ENCODE data around the gene MMUT. TPM values are rescaled to one million over a fixed set of nuclear protein-coding genes. Genes with fewer than 3 reads are reported as not detected.

The MMUT gene
- total RNA-seq, 2 experiments from 2014 or later: 6.4 to 7.2 TPM

- Histone ChIP-seq H3K9me3 (ENCODE audit: control insufficient read depth in 1 of 2, insufficient read depth in 1 of 2, low read length in 2 of 2) (no peaks in the 10 kb centered on the region), H3K27me3 (ENCODE audit: control insufficient read depth in 1 of 2, insufficient read depth in 2 of 2, low read length in 2 of 2) (no peaks in the 10 kb centered on the region), H3K4me1 (ENCODE audit: insufficient read depth, low read length) (no peaks in the 10 kb centered on the region), H3K4me3 (ENCODE audit: low read length) (no peak overlapping the region), H3K27ac (ENCODE audit: low read depth in 1 of 2, low read length in 2 of 2) (no peak overlapping the region), H3K36me3 (ENCODE audit: insufficient read depth, low read length) (peaks cover 24% of the 10 kb centered on the region)
- intact Hi-C loops (cut with DNase I, micrococcal nuclease): no loop called here
- no peak overlapping the region for H3K27ac Mint-ChIP-seq
- ATAC-seq (ENCODE audit: poor library complexity) (no peak), DNase-seq (no peak)
- H3K9me3 Mint-ChIP-seq: no peaks in the 10 kb centered on the region
- peaks cover 15% of the 10 kb centered on the region for H3K4me1 Mint-ChIP-seq (ENCODE audit: low read depth)
- no peaks in the 10 kb centered on the region for H3K27me3 Mint-ChIP-seq
- CTCF ChIA-PET: interaction anchor here (0.7 kb wide), 2 partner anchors 811 to 1666 kb away, joined by 4 to 6 read pairs; no protein-coding TSS in a partner anchor
- peaks cover 75% of the 10 kb centered on the region for H3K36me3 Mint-ChIP-seq (ENCODE audit: low read depth)
- H3K4me3 Mint-ChIP-seq: no peak overlapping the region
- POLR2A ChIA-PET: no interaction called here
- peak; percentile 42 for TF ChIP-seq CTCF (IDR thresholded peaks at IDR 0.05)
These were observed 9.8 kb downstream of the MMUT start for GRCh38 chr6:49453221-49453620.

- Histone ChIP-seq H3K4me3 (ENCODE audit: low read length) (no peak overlapping the region), H3K9me3 (ENCODE audit: control insufficient read depth in 1 of 2, insufficient read depth in 1 of 2, low read length in 2 of 2) (no peaks in the 10 kb centered on the region), H3K27me3 (ENCODE audit: control insufficient read depth in 1 of 2, insufficient read depth in 2 of 2, low read length in 2 of 2) (no peaks in the 10 kb centered on the region), H3K36me3 (ENCODE audit: insufficient read depth, low read length) (peaks cover 27% of the 10 kb centered on the region), H3K4me1 (ENCODE audit: insufficient read depth, low read length) (no peaks in the 10 kb centered on the region), H3K27ac (ENCODE audit: low read depth in 1 of 2, low read length in 2 of 2) (no peak overlapping the region)
- ATAC-seq (ENCODE audit: poor library complexity): no peak
- Mint-ChIP-seq H3K27me3 (no peaks in the 10 kb centered on the region), H3K9me3 (no peaks in the 10 kb centered on the region), H3K4me3 (no peak overlapping the region), H3K4me1 (ENCODE audit: low read depth) (no peaks in the 10 kb centered on the region), H3K27ac (no peak overlapping the region), H3K36me3 (ENCODE audit: low read depth) (peaks cover 72% of the 10 kb centered on the region)
- no peak for DNase-seq
- intact Hi-C loops (cut with DNase I, micrococcal nuclease): no loop called here
- ChIA-PET CTCF (no interaction called here), POLR2A (no interaction called here)
- TF ChIP-seq CTCF (IDR thresholded peaks at IDR 0.05): no peak
These were observed 32.2 kb downstream of the MMUT start for GRCh38 chr6:49430866-49431265.

GRCh38 chr6:49430187-49430586, 32.9 kb downstream of the MMUT start:
- Histone ChIP-seq H3K36me3 (ENCODE audit: insufficient read depth, low read length) (peaks cover 23% of the 10 kb centered on the region), H3K9me3 (ENCODE audit: control insufficient read depth in 1 of 2, insufficient read depth in 1 of 2, low read length in 2 of 2) (no peaks in the 10 kb centered on the region), H3K4me1 (ENCODE audit: insufficient read depth, low read length) (no peaks in the 10 kb centered on the region), H3K4me3 (ENCODE audit: low read length) (no peak overlapping the region), H3K27ac (ENCODE audit: low read depth in 1 of 2, low read length in 2 of 2) (no peak overlapping the region), H3K27me3 (ENCODE audit: control insufficient read depth in 1 of 2, insufficient read depth in 2 of 2, low read length in 2 of 2) (no peaks in the 10 kb centered on the region)
- no peak overlapping the region for H3K27ac Mint-ChIP-seq
- no peak for DNase-seq
- H3K4me3 Mint-ChIP-seq: no peak overlapping the region
- intact Hi-C loops (cut with DNase I, micrococcal nuclease): no loop called here
- ChIA-PET CTCF (no interaction called here), POLR2A (no interaction called here)
- no peak for TF ChIP-seq CTCF (IDR thresholded peaks at IDR 0.05)
- H3K36me3 Mint-ChIP-seq (ENCODE audit: low read depth): peaks cover 65% of the 10 kb centered on the region
- no peaks in the 10 kb centered on the region for H3K4me1 Mint-ChIP-seq (ENCODE audit: low read depth)
- no peaks in the 10 kb centered on the region for H3K9me3 Mint-ChIP-seq
- ATAC-seq (ENCODE audit: poor library complexity): no peak
- no peaks in the 10 kb centered on the region for H3K27me3 Mint-ChIP-seq
